ENCODE data around the gene CSMD2. TPM values are rescaled to one million over a fixed set of nuclear protein-coding genes. Genes with fewer than 3 reads are reported as not detected.
A peak's percentile ranks its signal among the peaks of the same experiment; 100 is the strongest.

Gene CSMD2
- total RNA-seq, 1 donor from 2014 or later = 0.08 TPM

DNA sequence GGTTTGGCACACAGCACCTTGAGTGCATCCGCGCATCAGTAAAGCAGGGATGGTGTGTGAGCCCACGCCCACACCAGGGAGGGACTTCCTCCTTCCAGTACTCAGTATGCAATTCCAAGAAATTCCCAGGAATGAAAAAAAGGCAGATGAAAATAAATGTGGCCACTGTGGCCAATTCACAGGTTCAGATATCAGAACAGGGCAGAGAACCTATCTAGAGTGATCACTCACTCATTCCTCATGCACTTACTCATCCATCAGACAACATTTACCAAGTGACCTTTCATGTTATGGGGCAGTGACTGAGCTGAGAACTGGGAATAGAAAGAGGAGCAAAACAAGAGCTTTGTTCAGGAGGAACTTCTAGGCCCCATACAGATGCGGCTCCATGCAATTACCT, 578.9 kb downstream of the CSMD2 start:
- ATAC-seq = no peak

DNA sequence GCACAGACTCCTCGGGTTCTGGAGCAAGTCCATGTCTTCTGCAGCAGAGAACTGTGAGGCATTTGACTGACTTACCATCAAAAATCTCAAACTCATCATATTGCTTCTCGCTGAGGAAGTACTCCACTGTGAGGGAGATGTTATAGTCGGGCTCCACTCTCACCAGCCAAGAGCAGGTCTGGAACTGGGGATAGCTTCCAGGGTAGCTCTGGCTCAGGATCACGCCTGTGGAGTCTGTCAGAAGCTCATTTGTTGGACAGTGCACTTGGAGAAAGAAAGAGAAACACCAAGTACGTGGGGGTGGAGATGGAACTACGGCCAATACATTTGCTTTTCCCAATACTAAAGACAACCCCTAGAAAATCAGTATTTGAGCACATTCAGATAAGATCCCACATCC, 581.5 kb downstream of the CSMD2 start:
- no peak for ATAC-seq

DNA sequence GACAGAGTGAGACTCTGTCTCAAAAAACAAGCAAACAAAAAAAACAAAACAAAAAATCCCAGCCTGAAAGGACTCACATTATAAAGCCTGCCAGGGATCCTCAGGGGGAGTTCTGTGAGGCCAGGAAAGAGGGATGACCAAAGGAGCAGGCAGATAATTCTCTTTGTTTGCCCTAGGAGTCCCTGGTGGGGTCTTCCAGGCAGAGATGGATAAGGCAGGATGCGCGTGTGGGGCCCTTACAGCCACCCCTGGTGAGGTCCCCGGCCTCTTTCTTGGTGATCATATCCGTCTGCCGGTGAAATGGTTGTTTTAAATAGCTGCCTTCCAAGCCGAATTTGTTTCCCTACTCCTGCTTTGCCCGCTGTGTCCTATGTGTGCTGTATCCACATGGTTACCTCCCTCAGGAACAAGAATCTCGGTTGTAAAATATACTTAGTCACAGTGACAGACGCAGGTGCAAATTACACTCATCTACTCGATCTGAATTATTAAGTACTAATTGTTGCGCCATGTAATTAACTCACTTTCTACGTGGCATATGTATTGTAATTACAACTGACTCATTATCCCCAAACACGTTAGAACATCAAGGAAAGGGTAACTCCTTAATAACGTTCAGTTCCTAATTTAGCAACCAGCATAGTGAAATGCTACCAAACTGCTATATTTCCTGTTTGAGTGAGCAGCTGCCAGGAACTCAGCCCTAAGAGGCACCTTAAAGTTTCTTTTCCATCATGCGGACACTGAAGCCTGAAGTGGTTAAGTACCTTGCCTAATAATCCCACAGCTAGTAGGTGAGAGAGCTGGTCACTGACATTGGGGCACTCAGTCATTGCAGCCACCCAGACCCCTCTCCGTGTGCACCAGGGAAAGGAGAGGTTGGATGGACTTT, 586.2 kb downstream of the CSMD2 start:
- ATAC-seq = peak; percentile 77

DNA sequence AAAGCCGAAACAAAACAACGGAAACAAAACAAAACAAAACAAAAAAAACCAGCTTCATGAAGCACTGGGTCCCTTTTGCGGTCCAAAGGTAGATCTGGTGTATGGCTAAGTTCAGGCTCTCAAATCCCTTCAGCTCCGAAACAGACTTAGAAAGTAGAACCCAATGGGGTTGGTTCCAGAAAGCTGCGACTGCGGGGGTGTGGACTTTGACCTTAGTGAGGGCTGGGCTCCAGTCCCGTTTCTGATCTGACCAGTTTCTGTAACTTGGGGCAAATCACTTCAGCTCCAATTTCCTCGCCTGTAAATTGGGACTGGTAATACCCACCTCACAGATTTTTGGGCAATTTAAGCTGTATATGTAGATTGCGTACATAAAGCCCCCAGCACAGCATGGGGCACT, 587.4 kb downstream of the CSMD2 start:
- no peak for ATAC-seq

DNA sequence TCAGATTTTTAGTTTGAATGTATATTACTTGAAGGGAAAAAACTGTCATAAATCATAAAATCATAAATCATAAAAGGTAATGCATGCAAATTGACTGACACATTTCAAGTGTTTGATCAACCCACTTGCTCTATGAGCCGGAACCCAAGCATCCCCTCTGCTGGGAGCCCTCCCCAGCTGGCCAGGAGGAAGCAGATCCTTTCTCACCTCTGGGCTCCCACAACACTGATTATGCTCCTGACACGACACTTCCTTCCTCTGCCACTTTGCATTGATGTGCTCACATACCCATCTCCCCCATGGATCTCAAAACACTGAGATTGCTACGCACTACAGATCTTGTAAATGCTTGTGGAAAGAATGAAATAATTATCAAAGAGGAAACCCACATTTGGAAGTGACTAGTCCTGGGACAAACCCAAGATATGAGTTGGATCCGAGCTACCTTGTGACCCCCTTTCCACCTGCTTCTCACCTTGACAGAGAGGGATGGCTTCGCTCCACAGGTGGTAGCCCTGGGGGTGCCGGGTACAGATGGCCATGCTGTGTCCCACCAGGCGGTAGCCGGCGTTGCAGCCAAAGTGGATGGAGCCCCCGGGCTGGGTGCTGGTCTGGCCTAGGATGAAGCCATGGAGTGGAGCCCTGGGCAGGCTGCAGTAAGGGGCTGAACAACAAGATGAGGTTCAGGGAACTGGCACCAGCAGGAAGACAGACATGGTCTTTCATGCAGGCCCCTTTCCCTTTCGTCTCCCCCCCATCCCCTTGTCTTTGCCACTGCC, 588.0 kb downstream of the CSMD2 start:
- ATAC-seq = no peak

DNA sequence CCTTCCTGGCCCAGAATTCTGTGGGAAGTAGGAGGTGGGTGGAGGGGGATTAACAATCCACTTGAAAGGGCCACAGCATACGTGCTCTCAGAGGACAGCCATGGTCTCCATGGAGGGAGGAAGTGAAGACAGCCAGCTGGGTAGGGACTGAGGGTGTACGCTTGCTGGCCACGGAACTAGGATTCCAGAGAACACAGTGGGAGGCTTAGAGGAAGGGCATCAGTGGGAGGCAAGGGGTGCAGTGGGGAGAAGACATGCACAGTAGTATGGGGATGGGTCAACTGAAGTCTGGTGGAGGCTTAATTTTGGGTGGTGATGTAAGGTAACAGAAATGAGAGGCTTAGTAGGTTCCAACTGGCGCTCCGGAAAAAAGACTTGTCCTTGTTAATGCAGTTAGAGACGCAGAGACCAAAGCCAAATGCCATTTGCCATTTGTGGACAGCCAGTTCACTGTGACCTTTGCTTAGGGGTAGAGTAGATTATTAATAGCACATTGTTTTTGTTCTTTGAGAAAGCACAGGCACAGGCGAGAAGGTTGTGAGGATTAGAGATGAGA, 589.6 kb downstream of the CSMD2 start:
- ATAC-seq = no peak

DNA sequence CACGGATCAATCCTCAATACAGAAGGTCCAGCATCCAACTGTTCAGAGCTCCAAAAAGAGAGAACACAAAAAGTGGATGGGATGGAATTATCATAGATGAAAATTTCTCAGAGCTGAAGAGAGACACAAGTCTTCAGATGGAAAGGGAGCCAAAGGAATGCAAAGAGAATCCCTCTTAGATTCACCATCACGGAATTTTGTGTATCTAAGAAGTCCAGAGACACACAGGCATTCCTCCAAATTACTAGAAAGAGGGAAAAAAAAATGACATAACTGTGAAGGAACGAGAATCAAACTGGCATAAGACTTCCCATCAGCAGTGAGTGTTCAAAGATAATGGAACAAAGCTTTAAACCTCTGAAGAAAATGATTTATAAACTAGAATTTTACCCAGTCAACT, 591.4 kb downstream of the CSMD2 start:
- no peak for ATAC-seq

DNA sequence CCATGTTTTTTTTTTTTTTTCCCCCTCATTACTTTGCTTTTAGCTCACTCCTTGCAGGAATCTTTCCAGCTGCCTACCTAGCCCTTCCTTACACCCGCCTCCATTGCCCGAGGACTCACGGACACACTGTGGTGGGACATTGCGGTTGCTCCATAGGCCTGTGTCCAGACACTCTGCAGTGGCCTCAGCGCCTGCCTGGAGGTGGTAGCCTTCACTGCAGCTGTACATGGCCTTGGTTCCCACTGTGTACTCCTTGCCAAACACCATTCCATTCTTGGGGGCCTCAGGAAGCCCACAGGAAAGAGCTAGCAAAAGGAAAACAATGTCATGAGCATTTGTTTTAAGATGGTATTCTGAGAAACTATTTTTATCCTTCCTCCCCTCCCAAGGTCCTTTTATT, 592.6 kb downstream of the CSMD2 start:
- no peak for ATAC-seq

DNA sequence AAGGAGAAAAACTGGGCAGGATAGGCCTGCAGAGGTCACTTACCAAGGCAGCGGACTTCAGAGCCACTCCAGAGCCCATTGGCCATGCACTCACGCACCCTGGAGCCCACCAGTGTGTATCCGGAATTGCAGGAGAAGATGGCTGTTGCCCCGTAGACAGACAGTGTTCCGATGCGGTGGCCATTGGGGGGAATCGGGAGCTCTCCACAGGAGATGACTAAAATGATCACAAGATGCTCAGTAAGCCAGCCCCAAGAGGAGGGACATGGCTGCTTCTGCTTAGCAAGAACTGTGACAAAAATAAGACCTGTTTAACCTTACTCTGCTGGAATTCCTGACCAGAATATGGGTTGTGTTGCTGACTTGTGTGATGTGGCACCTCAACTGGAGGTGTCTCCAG, 595.7 kb downstream of the CSMD2 start:
- no peak for ATAC-seq

DNA sequence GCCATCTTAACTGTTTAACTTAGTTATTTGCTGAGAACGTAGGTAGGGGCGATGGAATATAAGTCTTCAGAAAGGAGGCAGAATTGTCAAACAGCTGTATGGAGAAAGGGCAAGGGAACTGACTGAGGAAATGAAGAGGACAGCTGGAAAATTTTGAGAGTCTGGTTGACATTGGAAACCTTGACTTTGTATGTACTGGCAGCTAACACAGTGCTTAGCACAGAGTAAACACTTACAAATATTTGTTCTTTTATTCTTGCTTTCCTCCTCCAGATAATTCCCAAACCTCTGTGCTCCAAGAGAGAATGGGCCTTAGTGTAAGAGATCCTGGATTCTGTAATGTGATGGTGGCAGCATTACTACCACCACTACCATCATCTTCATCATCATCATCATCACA, 601.3 kb downstream of the CSMD2 start:
- no peak for ATAC-seq

DNA sequence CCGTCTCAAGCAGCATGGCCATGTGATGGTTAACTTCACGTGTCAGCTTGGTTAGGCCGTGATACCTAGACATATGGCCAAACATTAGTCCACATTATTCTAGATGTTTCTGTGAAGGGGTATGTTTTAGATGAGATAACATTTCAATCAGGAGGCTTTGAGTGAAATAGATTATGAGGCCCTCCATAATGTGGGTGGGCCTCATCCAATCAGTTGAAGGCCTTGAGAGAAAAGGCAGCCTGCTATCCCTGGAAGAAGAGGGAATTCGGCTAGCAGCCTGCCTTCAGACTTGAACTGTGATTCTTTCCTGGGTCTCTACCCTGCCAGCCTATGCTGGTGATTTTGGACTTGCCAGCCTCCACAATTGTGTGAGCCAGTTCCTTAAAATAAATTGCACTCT, 602.5 kb downstream of the CSMD2 start:
- no peak for ATAC-seq

DNA sequence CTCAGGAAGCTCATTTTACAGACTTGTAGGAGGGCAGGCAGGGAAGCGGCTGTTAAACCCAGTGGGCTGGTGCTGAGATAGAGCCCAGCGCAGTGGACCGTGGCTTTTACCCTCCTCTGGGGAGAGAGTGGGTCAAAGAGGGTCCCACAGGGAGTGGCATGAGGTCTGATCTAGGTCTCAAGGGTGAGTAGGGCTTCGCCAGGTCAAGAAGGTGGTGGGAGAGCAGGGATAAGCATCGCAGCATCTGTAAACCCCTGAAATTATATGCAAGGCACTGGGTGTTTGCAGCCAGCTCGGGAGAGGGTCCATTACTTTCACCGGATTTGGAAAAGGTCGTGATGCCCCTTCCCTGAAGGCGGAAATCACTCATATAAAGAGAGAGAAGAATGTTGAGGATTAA, 603.5 kb downstream of the CSMD2 start:
- ATAC-seq = no peak

DNA sequence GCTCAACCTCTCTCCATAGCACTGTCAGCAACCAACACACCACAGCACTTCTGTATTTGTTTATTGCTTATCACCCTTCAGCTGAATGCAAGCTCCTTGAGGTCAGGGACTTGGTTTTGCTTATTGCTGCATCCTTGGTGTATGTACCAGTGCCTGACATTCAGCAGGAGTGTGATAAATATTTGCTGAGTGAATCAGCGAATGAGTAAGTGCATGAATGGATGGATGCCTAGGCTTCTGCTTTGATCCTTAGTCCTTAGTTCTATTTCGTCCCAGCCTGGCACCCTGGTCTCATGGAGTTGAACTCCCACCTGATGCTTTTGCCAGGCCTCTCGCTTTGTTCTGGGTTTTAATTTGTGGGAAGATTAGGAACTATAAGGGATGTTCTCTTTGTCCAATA, 604.4 kb downstream of the CSMD2 start:
- ATAC-seq = no peak

DNA sequence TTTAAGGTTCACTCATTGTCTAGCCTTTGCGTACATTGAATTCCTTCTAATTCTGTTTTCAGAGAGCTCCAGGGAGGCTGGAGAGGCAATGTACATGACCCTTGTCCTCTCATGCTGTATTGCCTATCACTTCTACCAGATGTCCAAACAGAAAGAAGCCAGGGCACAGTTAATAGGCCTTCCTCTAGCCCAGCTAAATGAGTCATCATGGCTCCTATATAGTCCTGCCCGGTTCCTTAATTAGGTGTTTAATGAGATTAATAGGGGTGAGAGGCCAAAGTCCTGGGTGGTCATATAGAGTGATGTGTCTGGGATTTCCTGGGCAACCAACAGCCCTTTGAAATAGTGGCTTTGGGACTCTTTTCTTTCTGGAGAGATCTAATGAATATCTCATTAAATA, 616.3 kb downstream of the CSMD2 start:
- ATAC-seq = no peak

DNA sequence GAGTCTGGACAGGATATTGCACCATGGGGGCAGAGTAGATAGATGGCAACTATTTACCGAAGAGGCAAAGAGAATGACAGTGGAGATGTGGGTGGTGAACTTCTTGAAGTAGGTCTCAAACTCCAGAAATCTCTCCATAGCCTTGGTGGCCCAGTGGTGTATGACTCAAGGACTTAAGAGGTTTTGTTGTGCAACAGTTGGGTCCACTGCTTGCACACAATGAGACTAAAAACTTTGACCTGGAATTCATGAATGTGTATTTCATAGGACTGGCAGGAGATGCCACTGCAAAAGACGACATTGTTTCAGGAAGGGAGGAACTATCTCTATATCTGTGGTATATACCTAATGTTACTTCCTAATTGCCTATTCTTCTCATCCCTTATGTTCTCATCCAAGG, 616.7 kb downstream of the CSMD2 start:
- no peak for ATAC-seq

DNA sequence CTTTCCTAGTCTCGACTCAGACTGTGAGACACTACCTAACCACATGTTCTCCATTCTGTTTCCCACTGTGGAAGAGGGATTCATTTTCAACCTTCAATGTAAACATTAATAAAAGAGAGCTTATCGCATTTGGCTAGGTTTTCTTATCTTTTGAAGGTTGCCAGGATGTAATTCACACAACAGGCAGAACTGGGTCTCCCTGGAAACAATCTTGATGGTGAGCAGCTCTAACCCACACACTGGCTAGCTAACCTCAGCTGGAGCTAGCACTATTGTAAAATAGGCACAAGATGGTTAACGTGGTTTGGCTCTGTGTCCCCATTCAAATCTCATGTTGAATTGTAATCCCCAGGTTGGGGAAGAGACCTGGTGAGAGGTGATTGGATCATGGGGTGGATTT, 617.5 kb downstream of the CSMD2 start:
- no peak for ATAC-seq

DNA sequence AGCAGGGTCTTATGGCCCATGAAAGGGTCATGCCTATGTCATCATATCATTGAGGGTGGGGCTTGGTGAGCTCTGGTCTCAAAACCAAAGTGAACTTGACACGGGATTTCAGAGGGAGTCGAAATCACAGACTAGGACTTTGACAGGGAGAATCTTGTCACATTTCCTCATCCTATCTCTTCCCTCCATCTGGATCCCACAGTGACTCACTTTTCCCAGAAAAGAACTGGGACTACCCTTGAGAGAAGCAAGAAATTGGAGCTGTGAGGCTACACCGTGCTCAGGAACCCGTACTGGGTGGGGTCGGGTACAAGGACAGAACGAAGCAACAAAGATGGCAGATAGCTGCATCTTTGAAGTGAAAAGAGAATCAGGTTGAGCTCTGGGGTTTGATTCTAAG, 623.1 kb downstream of the CSMD2 start:
- ATAC-seq = no peak

DNA sequence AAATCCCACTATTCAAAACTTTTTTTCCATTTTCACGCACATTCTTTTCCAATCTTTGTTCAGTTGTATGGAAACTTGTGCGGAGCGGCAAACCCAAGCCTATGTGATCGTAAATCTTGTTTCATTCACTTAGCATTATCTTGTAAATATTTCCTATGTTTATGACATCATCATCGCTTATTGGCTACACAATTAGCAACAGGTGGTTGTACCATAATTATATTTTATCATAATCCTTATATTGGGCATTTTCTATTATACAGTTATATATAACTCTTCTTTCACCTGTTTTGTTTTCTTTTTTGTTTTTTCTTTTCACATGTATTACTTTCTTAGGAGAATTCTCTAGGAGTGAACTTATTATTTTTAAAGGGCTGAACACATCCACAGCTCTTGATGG, 627.1 kb downstream of the CSMD2 start:
- ATAC-seq = no peak

DNA sequence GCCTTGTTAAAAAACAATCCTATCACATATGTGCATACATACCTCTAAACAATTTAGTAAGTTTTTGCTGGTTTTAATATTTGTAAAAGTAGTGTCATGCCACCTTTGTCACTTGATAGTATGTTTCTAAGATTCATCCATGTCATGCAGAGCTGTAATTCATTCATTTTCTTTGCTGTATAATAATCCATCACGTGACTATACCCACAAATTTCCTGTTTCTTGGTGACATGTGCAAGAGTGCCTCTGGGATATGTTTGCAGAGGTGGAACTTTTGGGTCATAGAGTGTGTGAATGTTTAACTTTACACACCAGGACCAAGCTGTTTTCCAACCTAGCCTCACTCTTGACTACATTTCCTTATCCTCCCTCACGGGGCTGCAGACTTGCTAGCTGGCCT, 629.7 kb downstream of the CSMD2 start:
- ATAC-seq = no peak

DNA sequence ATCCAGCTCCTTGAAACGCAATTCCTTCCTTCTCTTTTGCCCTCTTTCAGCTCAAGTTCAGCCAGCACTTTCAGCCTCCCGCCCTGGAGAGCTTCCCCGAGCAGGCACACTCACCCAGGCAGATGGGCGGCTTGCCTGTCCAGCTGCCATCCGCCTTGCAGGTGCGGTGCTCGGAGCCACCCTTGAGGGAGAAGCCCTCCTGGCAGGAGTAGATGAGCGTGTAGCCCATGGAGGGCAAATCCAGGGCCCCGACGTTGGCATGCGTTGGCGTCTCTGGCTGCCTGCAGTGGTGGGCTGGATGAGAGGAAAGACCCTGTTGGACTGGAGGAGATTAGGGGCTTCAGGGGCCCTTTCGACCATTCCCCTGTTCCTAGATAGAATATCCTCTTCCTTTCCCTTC, 632.1 kb downstream of the CSMD2 start:
- no peak for ATAC-seq

DNA sequence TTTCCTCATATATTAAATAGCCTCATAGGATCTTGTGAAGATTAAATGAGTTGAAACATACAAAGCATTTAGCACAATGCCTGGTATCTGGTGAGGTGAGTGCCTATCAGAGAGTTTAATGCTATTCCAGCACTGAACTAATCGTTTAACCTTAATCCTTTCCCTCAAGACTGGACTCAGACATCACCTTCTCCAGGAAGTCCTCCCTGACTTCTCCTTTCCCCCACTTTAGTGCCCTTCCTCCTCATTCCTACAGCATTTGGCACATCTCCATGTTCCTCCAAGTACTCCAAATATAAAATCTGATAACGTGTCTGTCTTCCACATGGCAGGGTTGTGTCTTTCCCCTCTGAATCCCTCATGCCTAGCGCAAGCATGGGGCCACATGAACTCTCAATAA, 632.8 kb downstream of the CSMD2 start:
- ATAC-seq = no peak

DNA sequence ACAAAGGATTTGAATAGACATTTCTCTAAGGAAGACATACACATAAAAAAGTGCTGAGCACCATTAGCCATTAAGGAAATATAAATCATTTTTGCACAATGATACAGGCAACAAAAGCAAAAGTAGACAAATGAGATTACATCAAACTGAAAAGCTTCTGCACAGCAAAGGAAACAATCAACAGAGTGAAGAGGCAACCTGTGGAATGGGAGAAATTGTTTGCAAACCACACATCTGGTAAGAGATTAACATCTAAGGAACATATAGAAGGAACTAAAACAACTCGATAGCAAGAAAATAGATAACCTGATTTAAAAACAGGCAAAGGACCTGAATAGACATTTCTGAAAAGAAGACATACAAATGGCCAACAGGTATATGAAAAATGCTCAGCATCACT, 635.1 kb downstream of the CSMD2 start:
- no peak for ATAC-seq

DNA sequence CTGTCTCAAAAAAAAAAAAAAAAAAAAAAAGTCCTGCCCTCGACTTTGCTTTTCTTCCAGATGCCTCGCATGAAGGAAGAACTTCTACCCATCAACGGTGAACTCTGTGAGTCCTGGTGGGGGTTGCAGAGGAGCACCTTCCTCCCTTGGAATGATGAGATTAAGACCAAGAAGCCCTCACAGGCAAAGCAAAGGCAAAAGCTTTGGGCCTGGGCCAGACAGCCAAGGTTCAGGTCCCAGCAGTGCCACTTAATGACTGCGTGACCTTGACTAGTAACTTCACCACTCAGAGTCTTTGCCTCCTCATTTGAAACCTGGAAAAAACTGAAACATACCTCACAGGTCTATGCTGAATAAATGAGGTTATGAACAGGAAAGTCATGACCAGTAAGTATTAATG, 637.1 kb downstream of the CSMD2 start:
- no peak for ATAC-seq

DNA sequence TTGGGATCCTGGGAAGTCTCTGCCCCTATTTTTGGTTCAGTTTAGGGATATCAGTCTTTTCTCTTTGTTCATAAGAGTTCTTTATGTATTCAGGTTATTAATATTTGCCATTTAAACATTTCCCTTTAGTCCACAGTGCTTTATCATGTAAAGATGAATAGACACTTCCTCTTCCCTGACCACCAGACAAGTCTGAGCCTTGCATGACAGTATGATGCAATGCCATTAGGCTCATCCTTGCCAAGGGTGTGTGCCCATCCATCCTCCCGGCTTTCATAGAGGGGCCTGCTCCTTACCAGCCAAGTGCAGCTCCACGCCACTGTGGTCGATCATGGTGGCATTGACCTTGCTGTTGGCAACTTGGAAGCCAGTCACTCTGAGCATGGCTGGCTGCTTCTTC, 640.4 kb downstream of the CSMD2 start:
- no peak for ATAC-seq
